CD14-positive monocyte (primary cell): ENCODE data around the gene TMEFF2. TPM values are rescaled to one million over a fixed set of nuclear protein-coding genes. Genes with fewer than 3 reads are reported as not detected.

Source experiments
- DNase-seq, 3 donors: peaks; one replicate each; pipeline ENCODE4 v3.0.0-alpha.2; 2011 to 2022
- H2AFZ ChIP-seq: 2 replicates; pipeline ENCODE4 v1.6.0; 2012; ENCODE audit warnings: mild to moderate bottlenecking, low read depth, low read length, inconsistent platforms; ENCODE audit not compliant: insufficient read depth, poor library complexity, severe bottlenecking
- H3K27ac ChIP-seq, 2 donors: 1 replicate in 1 of 2; 2 replicates in 1 of 2; pipeline ENCODE4 v1.5.1; 2012 to 2013; ENCODE audit warnings: low read length in 2 of 2, control low read depth in 1 of 2, inconsistent platforms in 1 of 2, low read depth in 1 of 2, mild to moderate bottlenecking in 1 of 2
- H3K27me3 ChIP-seq, 2 donors: one replicate each; pipeline versions ENCODE4 v1.6.0 to v1.6.1; 2011 to 2013; ENCODE audit warnings: low read length in 2 of 2; ENCODE audit not compliant: control insufficient read depth in 2 of 2, insufficient read depth in 2 of 2
- H3K36me3 ChIP-seq, 2 donors: replicated peaks in 1 of 2; 1 replicate in 1 of 2; 2 replicates in 1 of 2; pipeline versions ENCODE4 v1.5.1 to v1.6.1; 2012 to 2013; ENCODE audit warnings: low read length in 2 of 2, control low read depth in 1 of 2, inconsistent platforms in 1 of 2, mild to moderate bottlenecking in 1 of 2; ENCODE audit not compliant: insufficient read depth in 2 of 2, control insufficient read depth in 1 of 2
- H3K4me1 ChIP-seq, 2 donors: 1 replicate in 1 of 2; 2 replicates in 1 of 2; pipeline versions ENCODE4 v1.5.1 to v1.6.1; 2012 to 2013; ENCODE audit warnings: low read length in 2 of 2, control low read depth in 1 of 2, inconsistent platforms in 1 of 2, mild to moderate bottlenecking in 1 of 2, moderate library complexity in 1 of 2; ENCODE audit not compliant: insufficient read depth in 2 of 2, control insufficient read depth in 1 of 2
- H3K4me2 ChIP-seq: replicated peaks from 2 replicates; pipeline ENCODE3; 2012; ENCODE audit warnings: low read length, moderate library complexity, mild to moderate bottlenecking; ENCODE audit not compliant: poor library complexity, severe bottlenecking; ENCODE audit errors: extremely low read depth
- H3K4me3 ChIP-seq, 3 experiments: fragments of 200-600 bp in 1 of 3; sonication (generic) in 1 of 3; replicated peaks in 1 of 3; 1 replicate in 2 of 3; 2 replicates in 1 of 3; pipeline ENCODE4 v1.5.1; 2011 to 2013; ENCODE audit warnings: low read length in 3 of 3, mild to moderate bottlenecking in 3 of 3, control low read depth in 2 of 3, low read depth in 2 of 3, inconsistent platforms in 1 of 3, moderate library complexity in 1 of 3
- H3K79me2 ChIP-seq: 2 replicates; pipeline ENCODE4 v1.6.0; 2012; ENCODE audit warnings: mild to moderate bottlenecking, control low read depth, inconsistent platforms, low read length, moderate library complexity; ENCODE audit not compliant: insufficient read depth
- H3K9ac ChIP-seq: 2 replicates; pipeline ENCODE4 v1.6.0; 2017; ENCODE audit warnings: low read length, mild to moderate bottlenecking; ENCODE audit not compliant: insufficient read depth, poor library complexity, severe bottlenecking
- H3K9me3 ChIP-seq, 2 donors: replicated peaks in 1 of 2; 1 replicate in 1 of 2; 2 replicates in 1 of 2; pipeline versions ENCODE4 v1.5.1 to v1.6.1; 2012 to 2013; ENCODE audit warnings: low read length in 2 of 2, control low read depth in 1 of 2; ENCODE audit not compliant: control insufficient read depth in 1 of 2, insufficient read depth in 1 of 2
- H4K20me1 ChIP-seq: 2 replicates; pipeline ENCODE4 v1.6.0; 2012; ENCODE audit warnings: mild to moderate bottlenecking, low read length, control low read depth, moderate library complexity; ENCODE audit not compliant: insufficient read depth
- H3K27ac Mint-ChIP-seq, 7 donors: one replicate each; pipeline ENCODE4 v1.8.0; 2020; ENCODE audit warnings: mild to moderate bottlenecking in 7 of 7, mixed read lengths in 7 of 7, moderate library complexity in 6 of 7, inconsistent platforms in 2 of 7
- H3K27me3 Mint-ChIP-seq, 3 donors: one replicate each; pipeline ENCODE4 v1.8.0; 2021 to 2022; ENCODE audit warnings: low read depth in 3 of 3, mild to moderate bottlenecking in 3 of 3, mixed read lengths in 3 of 3, moderate library complexity in 3 of 3, inconsistent platforms in 1 of 3
- H3K36me3 Mint-ChIP-seq, 2 donors: one replicate each; pipeline ENCODE4 v1.8.0; 2020; ENCODE audit warnings: mixed read lengths in 2 of 2, inconsistent platforms in 1 of 2, mild to moderate bottlenecking in 1 of 2
- H3K4me1 Mint-ChIP-seq: one replicate; pipeline ENCODE4 v1.8.0; 2020; ENCODE audit warnings: mild to moderate bottlenecking, mixed read lengths
- H3K4me3 Mint-ChIP-seq, 2 donors: one replicate each; pipeline ENCODE4 v1.8.0; 2020; ENCODE audit warnings: mild to moderate bottlenecking in 2 of 2, mixed read lengths in 2 of 2, moderate library complexity in 1 of 2
- H3K9me3 Mint-ChIP-seq, 7 donors: one replicate each; pipeline ENCODE4 v1.8.0; 2020 to 2022; ENCODE audit warnings: mixed read lengths in 7 of 7, mild to moderate bottlenecking in 6 of 7, moderate library complexity in 6 of 7, inconsistent platforms in 2 of 7
- CTCF ChIP-seq: fragments of 200-600 bp; IDR thresholded peaks from one replicate; pipeline ENCODE4 v1.8.0; 2022; ENCODE audit warnings: antibody characterized with exemption, mild to moderate bottlenecking
- WGBS: methylation state at CpG from one replicate; pipeline ENCODE4 v1.1.5; 2013; ENCODE audit warnings: missing lambda C conversion rate; ENCODE audit not compliant: insufficient coverage; 5-methylcytosine and 5-hydroxymethylcytosine counted together
- intact Hi-C, 2 donors: fragments of 100-400 bp; cut with micrococcal nuclease; formaldehyde crosslinking; loops; one replicate each; pipeline versions ENCODE4 v1.15.0 to v1.15.1; 2023
- polyA plus RNA-seq, 3 donors: library from polyadenylated mRNA; depleted of rRNA in 1 of 3; unstranded in 2 of 3; stranded (reverse) in 1 of 3; fragments of 300-500 nt in 2 of 3; fragments of >200 nt in 1 of 3; fragmentation: Illumina TruSeq in 2 of 3; gene quantifications; 1 replicate in 2 of 3; 2 replicates in 1 of 3; pipeline ENCODE4 v1.2.3, GENCODE V29; 2012 to 2021

Gene TMEFF2
- polyA plus RNA-seq, 3 donors: not detected

DNA sequence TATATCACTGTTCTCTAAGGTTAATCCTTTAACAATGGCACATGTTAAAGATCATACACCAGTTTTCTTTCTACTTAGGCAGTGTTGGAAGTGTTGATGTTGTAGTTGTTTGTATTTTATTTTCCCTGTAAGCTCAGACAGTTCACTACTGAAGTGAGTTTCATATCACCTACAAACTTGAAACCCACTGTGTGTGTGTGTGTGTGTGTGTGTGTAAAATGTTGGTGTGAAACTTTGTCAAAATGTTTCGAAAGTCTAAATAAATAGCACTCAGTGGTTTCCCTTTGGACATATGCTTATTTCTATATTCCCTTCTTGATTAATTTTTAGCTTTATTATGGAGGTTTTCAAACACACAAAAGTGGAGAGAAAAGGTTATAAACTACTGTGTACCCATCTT is 268.1 kb downstream of the TMEFF2 start:
- Histone ChIP-seq H3K4me1 (no peaks in the 10 kb centered on the region), H3K4me2 (no peak overlapping the region), H3K9ac (no peak overlapping the region), H4K20me1 (no peaks in the 10 kb centered on the region), H3K36me3 (no peaks in the 10 kb centered on the region), H3K4me3 (no peak overlapping the region), H3K9me3 (peaks cover 0 to 8% of the 10 kb centered on the region in 2 donors), H2AFZ (no peak overlapping the region), H3K79me2 (no peaks in the 10 kb centered on the region), H3K27me3 (no peaks in the 10 kb centered on the region), H3K27ac (no peak overlapping the region)
- Mint-ChIP-seq H3K4me1 (peaks cover 1% of the 10 kb centered on the region), H3K36me3 (no peaks in the 10 kb centered on the region), H3K9me3 (peaks cover 3 to 10% (median 6%) of the 10 kb centered on the region in 7 donors), H3K27me3 (no peaks in the 10 kb centered on the region), H3K4me3 (no peak overlapping the region), H3K27ac (no peak overlapping the region)
- no peak for TF ChIP-seq CTCF
- no CpG with 5 or more reads among the region's 1 CpG for WGBS
- no peak for DNase-seq
- intact Hi-C loops: no loop called here

DNA sequence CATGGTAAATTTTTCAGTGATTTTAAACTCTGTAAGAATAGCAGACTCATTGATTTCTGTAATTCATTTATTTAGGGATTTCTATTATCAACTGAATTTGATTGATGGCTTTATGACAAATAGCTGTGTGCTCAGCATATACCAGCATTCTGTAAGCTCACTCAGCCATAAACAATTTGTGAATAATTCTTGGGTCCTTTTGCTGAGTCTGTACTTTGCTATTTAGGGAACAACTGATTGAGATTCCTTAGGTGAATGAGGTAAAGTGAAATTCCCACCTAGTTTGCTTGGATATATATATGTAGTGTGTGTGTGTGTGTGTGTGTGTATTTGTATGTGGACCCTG is 271.1 kb downstream of the TMEFF2 start:
- Histone ChIP-seq H2AFZ (no peak overlapping the region), H3K4me1 (no peaks in the 10 kb centered on the region), H3K27ac (no peak overlapping the region), H3K79me2 (no peaks in the 10 kb centered on the region), H3K9me3 (peaks cover 0 to 12% of the 10 kb centered on the region in 2 donors), H3K36me3 (no peaks in the 10 kb centered on the region), H3K4me2 (no peak overlapping the region), H3K9ac (no peak overlapping the region), H4K20me1 (no peaks in the 10 kb centered on the region), H3K27me3 (no peaks in the 10 kb centered on the region), H3K4me3 (no peak overlapping the region)
- intact Hi-C loops: no loop called here
- Mint-ChIP-seq H3K4me1 (peaks cover 1% of the 10 kb centered on the region), H3K4me3 (no peak overlapping the region), H3K36me3 (no peaks in the 10 kb centered on the region), H3K9me3 (peaks cover 5 to 10% (median 6%) of the 10 kb centered on the region in 7 donors), H3K27ac (no peak overlapping the region), H3K27me3 (no peaks in the 10 kb centered on the region)
- TF ChIP-seq CTCF: no peak
- DNase-seq: no peak
